Liver (tissue), 9 donors: Measurements from ENCODE around the gene TLE3. TPM values are rescaled to one million over a fixed set of nuclear protein-coding genes. Genes with fewer than 3 reads are reported as not detected.

ENCODE experiments used
- DNase-seq: peaks from one replicate; pipeline ENCODE4 v3.0.0-alpha.2; 2017; ENCODE audit warnings: low spot score
- H3K27ac ChIP-seq, 2 donors: one replicate each; pipeline ENCODE4 v1.7.0; 2013; ENCODE audit warnings: inconsistent platforms in 2 of 2, low read length in 2 of 2, control low read depth in 1 of 2, low read depth in 1 of 2, mild to moderate bottlenecking in 1 of 2
- H3K27me3 ChIP-seq, 4 donors: one replicate each; pipeline versions ENCODE4 v1.6.1 to v1.7.0; 2013; ENCODE audit warnings: low read length in 3 of 4, inconsistent platforms in 1 of 4, mild to moderate bottlenecking in 1 of 4, moderate library complexity in 1 of 4; ENCODE audit not compliant: control insufficient read depth in 4 of 4, insufficient read depth in 4 of 4
- H3K36me3 ChIP-seq, 4 donors: one replicate each; pipeline versions ENCODE4 v1.6.1 to v1.7.0; 2013; ENCODE audit warnings: low read length in 3 of 4, mild to moderate bottlenecking in 3 of 4, low read depth in 1 of 4, moderate library complexity in 1 of 4; ENCODE audit not compliant: control insufficient read depth in 4 of 4, insufficient read depth in 3 of 4
- H3K4me1 ChIP-seq, 4 donors: one replicate each; pipeline versions ENCODE4 v1.6.1 to v1.7.0; 2013; ENCODE audit warnings: low read length in 3 of 4, mild to moderate bottlenecking in 3 of 4, moderate library complexity in 1 of 4; ENCODE audit not compliant: control insufficient read depth in 4 of 4, insufficient read depth in 4 of 4
- H3K4me3 ChIP-seq, 3 donors: one replicate each; pipeline versions ENCODE4 v1.6.1 to v1.7.0; 2013; ENCODE audit warnings: low read length in 3 of 3, control low read depth in 1 of 3, low read depth in 1 of 3, mild to moderate bottlenecking in 1 of 3
- H3K9ac ChIP-seq, 2 donors: one replicate each; pipeline ENCODE4 v1.7.0; 2013; ENCODE audit warnings: low read length in 2 of 2, mild to moderate bottlenecking in 2 of 2, moderate library complexity in 2 of 2, control low read depth in 1 of 2, low read depth in 1 of 2
- H3K9me3 ChIP-seq, 4 donors: one replicate each; pipeline versions ENCODE4 v1.6.1 to v1.7.0; 2013; ENCODE audit warnings: low read length in 3 of 4; ENCODE audit not compliant: control insufficient read depth in 4 of 4
- CTCF ChIP-seq: fragments of 150-350 bp; IDR thresholded peaks from 2 replicates; pipeline ENCODE4 v1.5.1; 2017; ENCODE audit warnings: improper control_type of control experiment, low read depth, low read length; ENCODE audit not compliant: missing input control
- FOXA1 ChIP-seq: IDR thresholded peaks from 2 replicates; pipeline ENCODE4 v1.6.1; 2016; ENCODE audit warnings: antibody characterized with exemption
- FOXA2 ChIP-seq: IDR thresholded peaks from 2 replicates; pipeline ENCODE4 v1.6.1; 2016; ENCODE audit warnings: antibody characterized with exemption
- GABPA ChIP-seq, 2 donors: IDR thresholded peaks in 1 of 2; conservative IDR thresholded peaks in 1 of 2; 2 replicates each; pipeline ENCODE4 v1.6.1; 2016; ENCODE audit warnings: antibody characterized with exemption in 2 of 2, mild to moderate bottlenecking in 1 of 2, moderate library complexity in 1 of 2
- HNF4A ChIP-seq, 2 donors: conservative IDR thresholded peaks; 2 replicates each; pipeline ENCODE4 v1.6.1; 2016; ENCODE audit warnings: antibody characterized with exemption in 2 of 2, mild to moderate bottlenecking in 2 of 2
- JUND ChIP-seq, 2 donors: IDR thresholded peaks; 2 replicates each; pipeline ENCODE4 v1.6.1; 2016; ENCODE audit warnings: antibody characterized with exemption in 2 of 2
- MAX ChIP-seq: IDR thresholded peaks from 2 replicates; pipeline ENCODE4 v1.6.1; 2016; ENCODE audit warnings: antibody characterized with exemption
- NR2F2 ChIP-seq: IDR thresholded peaks from 2 replicates; pipeline ENCODE4 v1.6.1; 2016; ENCODE audit warnings: antibody characterized with exemption
- RAD21 ChIP-seq, 2 donors: IDR thresholded peaks; 2 replicates each; pipeline ENCODE4 v1.6.1; 2016; ENCODE audit warnings: antibody characterized with exemption in 2 of 2, mild to moderate bottlenecking in 2 of 2
- REST ChIP-seq: IDR thresholded peaks from 2 replicates; pipeline ENCODE4 v1.6.1; 2016; ENCODE audit warnings: antibody characterized with exemption, mild to moderate bottlenecking
- SP1 ChIP-seq: IDR thresholded peaks from 2 replicates; pipeline ENCODE4 v1.6.1; 2018; ENCODE audit warnings: antibody characterized with exemption, mild to moderate bottlenecking
- TAF1 ChIP-seq: conservative IDR thresholded peaks from 2 replicates; pipeline ENCODE4 v1.6.1; 2016; ENCODE audit warnings: antibody characterized with exemption, mild to moderate bottlenecking
- ZBTB33 ChIP-seq: IDR thresholded peaks from 2 replicates; pipeline ENCODE4 v1.6.1; 2016; ENCODE audit warnings: antibody characterized with exemption
- WGBS: extraction: QIAGEN DNeasy Blood & Tissue Kit; methylation state at CpG from one replicate; pipeline ENCODE4 v1.1.7; 2013; 5-methylcytosine and 5-hydroxymethylcytosine counted together
- polyA plus RNA-seq, 2 donors: library from polyadenylated mRNA; stranded (reverse) in 1 of 2; unstranded in 1 of 2; fragments of 200-250 nt in 1 of 2; fragments of >200 nt in 1 of 2; fragmentation: Nextera tagmentation in 1 of 2; extraction: Ambion mirVana in 1 of 2; gene quantifications; one replicate each; pipeline versions ENCODE4 v1.2.1 to v1.2.3, GENCODE V29; 2013 to 2015
- total RNA-seq, 2 donors: library from RNA; depleted of rRNA; stranded (reverse); fragments of >200 nt; gene quantifications; one replicate each; pipeline ENCODE4 v1.2.3, GENCODE V29; 2014
- donor health status: healthy.
- donor health status: healthy.
- donor health status: healthy.
- donor health status: healthy.
- donor health status: healthy.

Gene TLE3
- total and polyA plus RNA-seq, 4 donors, result 1.2 to 13.7 (median 8.5) TPM

GRCh38 chr15:70088455-70088854, 9.3 kb downstream of the TLE3 start:
- Histone ChIP-seq H3K27ac (no peak overlapping the region), H3K9ac (no peak overlapping the region), H3K9me3 (no peaks in the 10 kb centered on the region), H3K36me3 (peaks cover 10 to 29% (median 17%) of the 10 kb centered on the region in 4 donors), H3K4me3 (no peak overlapping the region), H3K27me3 (no peaks in the 10 kb centered on the region), H3K4me1 (peaks cover 14 to 30% (median 22%) of the 10 kb centered on the region in 4 donors)
- DNase-seq, result no peak
- WGBS, result 93% methylated on average over 3 of the region's 3 CpGs
- TF ChIP-seq MAX (no peak), NR2F2 (no peak), HNF4A (conservative IDR thresholded peaks at IDR 0.05) (no peak), FOXA1 (no peak), RAD21 (IDR thresholded peaks at IDR 0.05) (no peak), CTCF (no peak)

GRCh38 chr15:70087708-70088352, 9.9 kb downstream of the TLE3 start:
- no peak overlapping the region for H3K4me3 ChIP-seq
- no peak for DNase-seq
- no peaks in the 10 kb centered on the region for H3K9me3 ChIP-seq
- TF ChIP-seq ZBTB33, result no peak
- no peak for TF ChIP-seq REST
- no peak for TF ChIP-seq SP1
- TF ChIP-seq FOXA2, result no peak
- TF ChIP-seq JUND (IDR thresholded peaks at IDR 0.05), result no peak
- no peak for TF ChIP-seq HNF4A (conservative IDR thresholded peaks at IDR 0.05)
- TF ChIP-seq TAF1, result no peak
- TF ChIP-seq FOXA1, result no peak
- TF ChIP-seq NR2F2, result no peak
- no peak for TF ChIP-seq GABPA (IDR thresholded peaks at IDR 0.05 in 1 of 2, conservative IDR thresholded peaks at IDR 0.05 in 1 of 2)
- no peak for TF ChIP-seq MAX
- H3K27ac ChIP-seq, result no peak overlapping the region
- H3K9ac ChIP-seq, result no peak overlapping the region
- H3K36me3 ChIP-seq, result peaks cover 10 to 29% (median 17%) of the 10 kb centered on the region in 4 donors
- 85% methylated on average over 12 of the region's 12 CpGs for WGBS
- H3K4me1 ChIP-seq, result peaks cover 12 to 24% (median 19%) of the 10 kb centered on the region in 4 donors
- no peaks in the 10 kb centered on the region for H3K27me3 ChIP-seq
